Raji (cell line): ENCODE results near the gene KCTD20.
A peak's percentile ranks its signal among the peaks of the same experiment; 100 is the strongest.

ENCODE experiments used
- POLR2A ChIP-seq: IDR thresholded peaks from 2 replicates; pipeline ENCODE4 v1.6.1; 2011; ENCODE audit warnings: low read depth, low read length, control low read depth; ENCODE audit not compliant: insufficient read depth

Gene KCTD20

DNA sequence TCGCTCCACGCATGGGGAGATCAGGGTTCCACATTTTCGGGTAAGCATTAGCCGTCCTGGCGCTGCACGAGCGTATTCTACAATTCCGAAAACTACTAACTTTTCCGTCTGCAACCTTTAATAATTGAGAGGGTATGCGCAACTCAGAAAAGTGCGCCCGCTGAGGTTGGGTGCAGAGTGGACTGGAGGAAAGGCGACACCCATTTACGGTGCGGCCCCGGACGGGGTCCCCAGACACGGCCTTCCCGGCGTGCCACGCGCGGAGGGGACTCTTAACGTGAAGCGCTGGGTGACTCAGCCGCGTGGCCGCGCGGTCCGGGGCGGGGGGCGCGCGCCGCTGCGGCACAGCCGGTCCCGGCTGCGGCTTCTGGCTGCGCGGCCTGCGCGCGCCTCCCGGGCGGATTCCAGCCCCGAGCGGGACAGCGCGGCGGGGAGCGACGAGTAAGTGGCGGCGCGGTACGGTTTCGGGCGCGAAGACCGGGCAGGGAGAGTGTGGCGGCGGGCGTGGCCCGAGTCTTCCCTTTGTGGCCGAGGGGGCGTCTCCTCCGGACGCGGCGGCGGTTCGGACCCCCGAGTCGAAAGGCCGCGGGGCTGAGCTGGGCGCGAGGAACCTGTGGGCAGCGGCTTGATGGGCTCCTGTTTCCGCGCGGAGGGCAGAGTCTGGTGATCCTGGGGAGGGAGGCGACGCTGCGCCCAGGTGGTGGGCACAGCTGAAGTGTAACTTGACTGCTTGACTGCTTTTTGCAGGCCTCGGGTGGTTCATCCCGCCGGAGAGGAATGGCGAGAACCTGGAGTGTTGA, at the start of gene KCTD20, which contains the start of gene PXT1:
TSS of gene KCTD20 (plus strand) at position 330 of the 800 bp plus-strand sequence. CDS start 27,098 bp downstream, outside the sequence.
TSS of gene PXT1 (minus strand) at position 184 of the 800 bp plus-strand sequence. CDS start 16,772 bp downstream, outside the sequence.
- peak; percentile 80 for TF ChIP-seq POLR2A

DNA sequence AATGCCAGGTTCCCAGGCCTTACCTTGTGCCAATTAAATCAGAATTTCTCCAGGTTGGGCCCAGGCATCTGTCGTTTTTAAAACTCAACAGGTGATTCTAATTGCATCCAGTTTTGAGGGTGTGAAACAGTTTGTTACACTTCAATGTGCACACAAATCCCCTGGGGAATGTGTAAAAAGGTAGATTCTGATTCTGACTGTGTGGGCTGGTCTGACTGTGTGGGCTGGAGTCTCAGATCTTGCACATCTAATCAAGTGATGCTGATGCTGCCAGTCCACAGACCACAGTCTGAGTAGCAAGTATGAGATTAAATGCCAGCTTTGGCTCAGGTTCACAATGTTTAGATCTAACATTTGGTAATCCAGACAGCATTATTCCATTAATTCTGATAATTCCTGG, 42.8 kb upstream of the KCTD20 start:
- no peak for TF ChIP-seq POLR2A

DNA sequence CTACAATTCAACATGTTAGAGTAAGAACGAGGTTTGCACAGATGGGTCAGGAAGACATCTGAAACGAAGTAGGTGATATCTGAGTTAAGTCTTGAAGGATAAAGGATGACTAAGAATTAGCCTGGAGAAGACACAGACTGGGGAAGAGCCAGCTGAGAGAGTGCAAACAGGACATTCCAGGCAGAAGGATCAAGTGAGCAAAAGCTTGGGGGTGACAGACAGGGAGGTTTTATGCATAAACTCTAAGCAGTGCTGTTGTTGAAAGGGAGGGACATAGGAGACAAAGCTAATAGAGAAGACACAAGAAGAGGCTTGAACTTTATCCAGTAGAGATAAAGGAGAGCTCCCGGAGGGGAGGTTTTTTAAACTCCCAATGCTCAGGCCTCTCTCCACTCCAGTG, 40.3 kb upstream of the KCTD20 start:
- no peak for TF ChIP-seq POLR2A

DNA sequence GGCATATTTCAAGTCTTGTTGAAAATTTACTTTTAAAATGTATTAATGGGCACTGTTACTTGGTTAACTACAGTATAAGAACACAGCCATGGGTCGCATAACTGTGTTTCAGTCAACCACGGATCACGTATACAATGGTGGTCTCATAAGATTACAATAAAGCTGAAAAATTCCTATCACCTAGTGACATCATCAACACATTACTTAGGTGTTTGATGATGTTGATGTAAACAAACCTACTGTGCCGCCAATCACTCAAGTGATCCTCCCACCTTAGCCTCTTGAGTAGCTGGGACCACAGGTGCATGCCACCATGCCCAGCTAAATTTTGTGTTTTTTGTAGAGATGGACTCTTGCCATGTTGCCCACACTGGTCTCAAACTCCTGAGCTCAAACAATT, 38.6 kb upstream of the KCTD20 start:
- no peak for TF ChIP-seq POLR2A

DNA sequence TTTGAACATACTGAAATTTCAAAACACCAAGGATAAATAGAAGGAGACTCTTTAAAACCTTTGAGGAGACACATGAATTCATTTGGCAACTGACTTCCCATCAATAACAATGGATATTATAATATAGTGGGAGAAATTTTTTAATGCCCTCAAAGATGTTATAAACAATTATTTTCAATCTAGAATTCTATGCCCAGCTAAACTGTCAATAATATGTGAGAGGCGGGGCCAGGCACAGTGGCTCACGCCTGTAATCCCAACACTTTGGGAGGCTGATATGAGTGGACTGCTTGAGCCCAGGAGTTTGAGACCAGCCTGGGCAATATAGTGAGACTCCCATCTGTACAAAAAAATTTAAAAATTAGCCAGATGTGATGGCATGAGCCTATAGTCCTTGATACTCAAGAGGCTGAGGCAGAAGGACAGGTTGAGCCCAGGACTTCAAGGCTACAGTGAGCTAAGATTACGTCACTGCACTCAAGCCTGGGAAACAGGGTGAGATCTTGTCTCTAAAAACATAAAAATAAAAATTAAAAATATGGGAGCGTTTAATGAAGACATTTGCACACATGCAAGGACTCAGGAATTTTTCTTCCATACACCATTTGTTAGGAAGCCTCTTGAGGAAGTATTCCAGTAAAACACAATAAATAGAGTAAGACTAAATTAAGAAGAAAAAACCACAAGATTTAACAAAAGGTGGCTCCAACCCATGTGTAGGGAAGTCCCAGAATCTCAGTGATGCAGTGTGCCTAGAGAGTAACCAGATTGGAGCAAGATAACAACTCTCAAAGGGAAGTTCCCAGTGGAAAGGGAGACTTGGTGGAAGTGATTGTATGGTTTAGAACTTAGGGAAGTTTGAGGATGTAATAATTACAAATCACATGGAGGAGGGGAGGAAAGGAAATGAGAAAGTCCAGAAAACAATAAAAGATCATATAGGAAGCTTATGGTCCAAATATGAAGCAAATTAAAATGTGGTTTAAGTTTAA, 29.0 kb upstream of the KCTD20 start:
- TF ChIP-seq POLR2A = no peak

DNA sequence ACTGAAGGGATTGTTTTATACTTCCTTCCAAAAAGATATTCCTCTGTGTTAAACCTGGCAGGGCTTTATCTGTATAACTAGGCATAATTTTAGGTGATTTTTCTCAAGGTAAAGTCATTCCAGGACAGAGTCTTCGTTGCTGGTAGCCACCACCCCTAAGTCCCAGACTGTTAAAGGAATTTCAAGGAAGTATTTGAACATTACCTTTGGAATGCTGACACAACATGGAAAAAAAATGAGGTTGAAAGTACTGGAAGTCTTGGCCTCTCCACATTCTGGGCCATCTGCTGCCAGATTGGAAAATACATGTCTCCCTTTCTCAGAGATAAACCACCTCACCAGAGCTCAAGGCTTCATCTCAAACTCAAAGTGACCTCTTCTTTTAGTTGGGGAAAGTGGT, 28.3 kb upstream of the KCTD20 start:
- no peak for TF ChIP-seq POLR2A

DNA sequence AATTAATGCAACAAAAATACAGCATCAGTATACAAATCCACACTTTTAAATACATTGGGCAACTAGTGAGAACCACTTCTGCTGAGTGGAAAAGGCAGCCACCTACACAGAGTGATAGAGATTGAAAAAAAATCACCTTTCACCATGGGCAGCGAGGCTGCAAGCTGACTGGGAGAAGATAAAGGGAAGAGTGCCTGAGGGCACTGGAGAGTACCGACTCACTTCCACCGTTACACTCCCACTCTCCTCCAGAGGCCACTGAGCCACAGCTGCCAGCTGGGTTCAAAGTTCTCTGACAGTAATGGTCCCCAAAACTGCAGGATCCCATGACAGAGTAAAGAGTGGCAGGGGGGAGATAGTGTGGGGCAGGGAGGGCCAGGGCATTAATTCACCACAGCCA, 24.2 kb upstream of the KCTD20 start:
- TF ChIP-seq POLR2A = no peak

DNA sequence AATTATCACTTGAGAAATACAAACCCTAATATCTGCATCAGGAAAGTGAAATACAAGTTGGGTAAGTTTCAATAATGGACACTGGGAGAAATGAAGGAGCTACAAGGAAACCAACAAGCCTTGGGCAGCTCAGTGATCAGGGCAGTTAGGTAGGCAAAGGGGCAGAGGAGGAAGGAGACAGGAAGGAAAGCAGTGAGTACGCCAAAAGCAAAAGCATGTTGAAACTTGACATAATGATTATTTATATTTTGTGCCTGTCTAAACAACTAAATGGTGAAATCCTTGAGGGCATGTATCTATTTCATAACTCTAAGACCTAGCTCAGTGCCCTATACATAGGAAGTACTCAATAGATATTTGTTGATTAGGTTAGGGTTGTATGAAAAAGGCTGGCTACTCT, 23.5 kb upstream of the KCTD20 start:
- TF ChIP-seq POLR2A = no peak

DNA sequence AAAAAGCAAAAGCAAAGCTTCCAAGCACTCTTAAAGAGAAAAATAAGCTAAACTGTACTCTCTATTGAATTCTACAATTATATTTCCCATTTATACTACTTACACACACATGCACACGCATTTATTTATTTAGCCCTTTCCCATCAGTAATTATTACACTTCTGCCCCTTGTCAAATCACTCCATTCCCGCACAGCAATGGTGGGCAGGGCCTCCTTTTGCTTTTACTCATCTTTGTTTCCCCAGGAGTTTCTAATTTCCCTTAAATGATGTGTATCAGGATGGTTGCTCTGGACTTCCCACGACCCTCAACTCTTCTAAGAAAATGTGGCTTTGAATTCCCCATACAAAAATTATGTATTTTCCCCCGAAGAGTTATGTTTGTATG, 20.1 kb upstream of the KCTD20 start:
- no peak for TF ChIP-seq POLR2A

DNA sequence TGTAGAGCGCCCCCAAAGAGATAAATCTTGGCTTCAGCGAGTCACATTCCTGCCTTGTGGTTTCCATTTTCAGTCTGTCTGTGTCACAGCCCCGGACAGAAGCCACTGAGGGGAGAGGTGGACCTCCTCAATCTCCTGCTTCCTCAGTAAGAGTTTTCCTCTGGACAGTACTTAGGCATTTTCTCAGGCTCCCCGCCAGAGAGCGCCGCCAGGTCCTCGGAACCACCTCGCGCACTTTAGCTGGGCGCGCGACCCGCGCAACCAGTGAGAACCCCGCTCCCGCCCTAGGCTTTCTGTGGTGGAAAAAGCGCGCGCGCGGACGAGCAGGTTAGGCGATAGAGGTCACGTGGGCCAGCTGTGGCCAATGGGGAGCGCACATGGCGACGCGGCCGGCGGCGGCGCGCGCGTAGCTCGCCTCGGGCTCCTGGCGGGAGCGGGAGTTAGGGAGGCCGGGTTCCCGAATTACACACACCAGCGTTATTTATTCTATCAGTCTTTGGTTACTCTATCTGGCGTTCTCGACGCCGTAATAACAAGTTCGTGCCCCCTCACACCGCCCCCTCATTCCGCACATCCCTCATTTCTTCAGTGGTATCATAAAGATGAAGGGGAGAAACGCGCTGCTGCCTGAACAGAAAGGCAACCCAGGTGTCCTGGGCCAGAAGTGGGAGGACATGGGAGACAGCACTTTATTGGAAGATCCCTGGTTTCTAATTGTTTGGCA, 19.5 kb upstream of the KCTD20 start:
- peak; percentile 94 for TF ChIP-seq POLR2A

DNA sequence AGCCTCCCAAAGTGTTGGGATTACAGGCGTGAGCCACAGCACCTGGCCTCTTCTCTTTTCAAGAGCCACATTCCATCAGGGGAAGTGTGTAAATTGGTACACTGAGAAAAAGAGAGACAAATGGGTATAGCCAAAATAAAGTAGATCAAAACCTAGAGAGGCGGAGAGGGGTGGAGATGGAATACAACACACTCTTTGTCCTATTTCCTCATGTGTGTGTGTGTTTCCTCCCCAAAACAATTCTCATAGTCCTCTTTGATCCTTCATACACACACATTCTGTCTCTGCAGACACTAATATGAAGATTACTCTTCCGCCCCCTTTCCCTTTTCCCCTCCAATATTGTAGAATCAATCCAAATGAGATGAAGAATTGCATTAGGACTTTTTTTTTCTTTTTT, 16.2 kb upstream of the KCTD20 start:
- no peak for TF ChIP-seq POLR2A

DNA sequence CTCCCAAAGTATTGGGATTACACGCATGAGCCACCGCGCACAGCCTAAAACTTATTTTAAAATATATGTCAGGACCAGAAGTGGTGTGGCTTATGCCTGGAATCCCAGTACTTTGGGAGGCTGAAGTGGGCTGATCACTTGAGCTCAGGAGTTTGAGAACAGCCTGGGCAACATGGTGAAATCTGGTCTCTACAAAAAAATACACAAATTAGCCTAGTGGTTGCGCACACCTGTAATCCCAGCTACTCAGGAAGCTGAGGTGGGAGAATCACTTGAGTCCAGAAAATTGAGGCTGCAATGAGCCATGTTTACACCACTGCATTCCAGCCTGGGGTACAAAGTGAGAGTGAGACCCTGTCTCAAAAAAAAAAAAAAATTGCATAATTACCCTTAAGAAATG, 13.9 kb upstream of the KCTD20 start:
- no peak for TF ChIP-seq POLR2A

DNA sequence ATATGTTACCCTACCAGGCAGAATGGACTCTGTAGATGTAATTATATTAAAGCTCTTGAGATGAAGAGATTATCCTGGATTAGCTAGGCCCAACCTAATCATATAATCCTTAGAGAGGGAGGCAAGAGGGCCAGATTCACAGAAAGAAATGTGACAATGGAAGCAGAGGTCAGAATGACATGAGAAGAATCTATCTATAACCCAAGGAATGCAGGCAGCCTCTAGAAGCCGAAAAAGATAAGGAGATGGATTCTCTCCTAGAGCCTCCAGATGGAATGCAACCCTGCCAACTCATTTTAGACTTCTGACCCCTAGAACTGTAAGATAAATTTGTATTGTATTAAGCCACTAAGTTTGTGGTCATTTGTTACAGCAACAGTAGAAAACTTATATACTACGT, 12.4 kb upstream of the KCTD20 start:
- TF ChIP-seq POLR2A = no peak

DNA sequence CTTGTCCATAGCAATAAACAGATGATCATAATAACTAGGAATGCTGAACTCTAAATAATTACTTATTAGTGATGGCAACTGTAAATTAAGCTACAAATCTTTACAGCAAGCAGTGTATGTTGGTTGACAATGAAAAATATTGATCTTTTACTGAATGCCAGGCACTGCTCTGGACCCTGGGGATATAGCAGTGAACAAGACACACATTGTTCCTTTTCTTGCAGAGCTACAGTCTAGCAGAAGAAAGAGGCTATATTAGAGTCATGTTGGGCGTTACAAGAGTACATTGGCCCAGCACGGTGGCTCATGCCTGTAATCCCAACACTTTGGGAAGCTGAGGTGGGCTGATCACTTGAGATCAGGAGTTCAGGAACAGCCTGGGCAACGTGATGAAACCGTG, 11.6 kb upstream of the KCTD20 start:
- no peak for TF ChIP-seq POLR2A

DNA sequence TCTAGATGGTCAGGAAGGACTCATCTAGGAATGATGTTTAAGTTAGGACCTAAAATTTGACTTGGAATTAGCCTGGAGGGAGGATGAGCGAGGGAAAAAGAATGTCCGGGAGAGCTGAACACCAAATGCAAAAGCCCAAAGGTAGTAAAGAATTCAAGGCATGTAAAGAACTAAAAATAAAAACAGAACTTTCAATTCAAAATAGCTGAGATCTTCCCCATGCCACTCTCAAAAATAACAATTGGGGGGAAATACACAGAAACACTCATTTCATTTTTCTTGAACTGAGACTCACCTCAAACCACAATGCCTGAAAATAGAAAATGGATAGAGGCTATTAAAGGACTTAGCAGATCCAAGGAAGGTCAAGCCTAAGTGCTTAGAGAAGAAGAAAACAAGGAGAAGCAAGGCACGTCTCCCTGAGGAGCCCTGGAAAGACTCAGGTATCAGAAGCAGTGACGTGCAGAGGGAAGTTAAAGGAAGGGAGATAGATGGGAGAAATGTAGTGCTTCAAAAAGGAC, 10.6 kb upstream of the KCTD20 start:
- TF ChIP-seq POLR2A = no peak
